ENCODE measurements around the gene RNH1. TPM values are rescaled to one million over a fixed set of nuclear protein-coding genes. Genes with fewer than 3 reads are reported as not detected.
A peak's percentile ranks its signal among the peaks of the same experiment; 100 is the strongest.

RNH1 gene
- total and polyA plus RNA-seq, 10 of the 15 experiments (the other 5 are each of a cell fraction or from before 2014, with no cell fraction given): 2.3 to 162 (median 72.1) TPM

DNA sequence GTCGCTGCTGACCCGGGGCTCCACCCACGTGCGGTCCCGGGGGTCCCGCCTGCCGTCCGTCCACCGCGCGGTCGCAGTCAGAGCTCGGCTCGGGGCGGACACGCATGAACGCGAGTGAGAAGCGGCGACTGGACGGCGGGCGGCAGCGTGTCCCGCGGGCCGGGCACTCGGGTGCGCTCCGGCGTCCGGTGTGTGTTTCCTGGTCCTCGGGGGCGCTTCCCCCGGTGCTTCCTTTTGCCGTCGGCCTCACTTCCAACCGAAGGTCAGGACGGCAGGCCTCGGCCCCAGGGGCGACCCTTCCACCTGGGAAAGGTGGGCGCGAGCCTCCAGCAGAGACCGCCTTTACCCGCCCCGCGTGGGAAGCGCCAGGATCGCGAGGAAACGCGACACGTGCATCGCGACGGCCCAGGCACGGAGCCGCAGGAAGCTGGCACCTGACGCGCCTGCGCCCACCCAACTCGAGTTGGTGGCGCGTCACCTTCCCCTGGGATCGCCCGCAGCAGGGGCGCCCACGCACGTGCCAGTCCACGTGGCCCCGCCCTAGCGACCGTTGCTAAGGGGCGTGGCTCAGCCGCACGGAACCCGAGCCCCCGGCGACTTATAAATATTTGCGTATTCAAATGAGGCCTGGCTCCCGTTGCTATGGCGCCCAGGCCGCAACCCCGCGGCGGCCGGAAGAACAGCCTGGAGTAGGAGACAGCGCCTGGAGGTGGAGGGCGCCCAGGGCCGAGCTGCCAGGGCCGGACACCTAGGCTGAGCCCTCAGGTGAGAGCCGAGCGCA, 30.0 kb upstream of the RNH1 start, which contains the start of gene LRRC56 (continued):
- TF ChIP-seq RAD21 (IDR thresholded peaks at IDR 0.05; ENCODE audit: insufficient read depth, low read depth, low read length) (no peak), SMAD5 (IDR thresholded peaks at IDR 0.05; ENCODE audit: low read depth) (no peak), BMI1 (IDR thresholded peaks at IDR 0.05; ENCODE audit: borderline replicate concordance) (peak; percentile 98), CBX3 (IDR thresholded peaks at IDR 0.05; ENCODE audit: borderline replicate concordance, low read depth) (no peak), CHD2 (IDR thresholded peaks at IDR 0.05; ENCODE audit: borderline replicate concordance, low read depth, low read length) (peak; percentile 18; the same call in 1 of the 2 replicates), SIN3A (IDR thresholded peaks at IDR 0.05; ENCODE audit: low read depth, low read length) (peak; percentile 75; the same call in 1 of the 2 replicates), EP300 (IDR thresholded peaks at IDR 0.05; ENCODE audit: borderline replicate concordance in 1 of 2, control insufficient read depth in 1 of 2, low read depth in 2 of 2, low read length in 2 of 2) (peak in 1 of 2 experiments; percentile 31; a peak in 1 of 4 replicates), MXI1 (IDR thresholded peaks at IDR 0.05; ENCODE audit: low read depth, low read length) (peak; percentile 98), IKZF2 (IDR thresholded peaks at IDR 0.05) (peak; percentile 56; a peak in 3 of 4 replicates)
- TF ChIP-seq, protein P1, sequence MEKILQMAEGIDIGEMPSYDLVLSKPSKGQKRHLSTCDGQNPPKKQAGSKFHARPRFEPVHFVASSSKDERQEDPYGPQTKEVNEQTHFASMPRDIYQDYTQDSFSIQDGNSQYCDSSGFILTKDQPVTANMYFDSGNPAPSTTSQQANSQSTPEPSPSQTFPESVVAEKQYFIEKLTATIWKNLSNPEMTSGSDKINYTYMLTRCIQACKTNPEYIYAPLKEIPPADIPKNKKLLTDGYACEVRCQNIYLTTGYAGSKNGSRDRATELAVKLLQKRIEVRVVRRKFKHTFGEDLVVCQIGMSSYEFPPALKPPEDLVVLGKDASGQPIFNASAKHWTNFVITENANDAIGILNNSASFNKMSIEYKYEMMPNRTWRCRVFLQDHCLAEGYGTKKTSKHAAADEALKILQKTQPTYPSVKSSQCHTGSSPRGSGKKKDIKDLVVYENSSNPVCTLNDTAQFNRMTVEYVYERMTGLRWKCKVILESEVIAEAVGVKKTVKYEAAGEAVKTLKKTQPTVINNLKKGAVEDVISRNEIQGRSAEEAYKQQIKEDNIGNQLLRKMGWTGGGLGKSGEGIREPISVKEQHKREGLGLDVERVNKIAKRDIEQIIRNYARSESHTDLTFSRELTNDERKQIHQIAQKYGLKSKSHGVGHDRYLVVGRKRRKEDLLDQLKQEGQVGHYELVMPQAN (conservative IDR thresholded peaks at IDR 0.05): peak; percentile 9; the same call in 1 of the 2 replicates
- TF ChIP-seq, protein P2, sequence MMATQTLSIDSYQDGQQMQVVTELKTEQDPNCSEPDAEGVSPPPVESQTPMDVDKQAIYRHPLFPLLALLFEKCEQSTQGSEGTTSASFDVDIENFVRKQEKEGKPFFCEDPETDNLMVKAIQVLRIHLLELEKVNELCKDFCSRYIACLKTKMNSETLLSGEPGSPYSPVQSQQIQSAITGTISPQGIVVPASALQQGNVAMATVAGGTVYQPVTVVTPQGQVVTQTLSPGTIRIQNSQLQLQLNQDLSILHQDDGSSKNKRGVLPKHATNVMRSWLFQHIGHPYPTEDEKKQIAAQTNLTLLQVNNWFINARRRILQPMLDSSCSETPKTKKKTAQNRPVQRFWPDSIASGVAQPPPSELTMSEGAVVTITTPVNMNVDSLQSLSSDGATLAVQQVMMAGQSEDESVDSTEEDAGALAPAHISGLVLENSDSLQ (IDR thresholded peaks at IDR 0.05): peak; percentile 90
- TF ChIP-seq, protein P3, sequence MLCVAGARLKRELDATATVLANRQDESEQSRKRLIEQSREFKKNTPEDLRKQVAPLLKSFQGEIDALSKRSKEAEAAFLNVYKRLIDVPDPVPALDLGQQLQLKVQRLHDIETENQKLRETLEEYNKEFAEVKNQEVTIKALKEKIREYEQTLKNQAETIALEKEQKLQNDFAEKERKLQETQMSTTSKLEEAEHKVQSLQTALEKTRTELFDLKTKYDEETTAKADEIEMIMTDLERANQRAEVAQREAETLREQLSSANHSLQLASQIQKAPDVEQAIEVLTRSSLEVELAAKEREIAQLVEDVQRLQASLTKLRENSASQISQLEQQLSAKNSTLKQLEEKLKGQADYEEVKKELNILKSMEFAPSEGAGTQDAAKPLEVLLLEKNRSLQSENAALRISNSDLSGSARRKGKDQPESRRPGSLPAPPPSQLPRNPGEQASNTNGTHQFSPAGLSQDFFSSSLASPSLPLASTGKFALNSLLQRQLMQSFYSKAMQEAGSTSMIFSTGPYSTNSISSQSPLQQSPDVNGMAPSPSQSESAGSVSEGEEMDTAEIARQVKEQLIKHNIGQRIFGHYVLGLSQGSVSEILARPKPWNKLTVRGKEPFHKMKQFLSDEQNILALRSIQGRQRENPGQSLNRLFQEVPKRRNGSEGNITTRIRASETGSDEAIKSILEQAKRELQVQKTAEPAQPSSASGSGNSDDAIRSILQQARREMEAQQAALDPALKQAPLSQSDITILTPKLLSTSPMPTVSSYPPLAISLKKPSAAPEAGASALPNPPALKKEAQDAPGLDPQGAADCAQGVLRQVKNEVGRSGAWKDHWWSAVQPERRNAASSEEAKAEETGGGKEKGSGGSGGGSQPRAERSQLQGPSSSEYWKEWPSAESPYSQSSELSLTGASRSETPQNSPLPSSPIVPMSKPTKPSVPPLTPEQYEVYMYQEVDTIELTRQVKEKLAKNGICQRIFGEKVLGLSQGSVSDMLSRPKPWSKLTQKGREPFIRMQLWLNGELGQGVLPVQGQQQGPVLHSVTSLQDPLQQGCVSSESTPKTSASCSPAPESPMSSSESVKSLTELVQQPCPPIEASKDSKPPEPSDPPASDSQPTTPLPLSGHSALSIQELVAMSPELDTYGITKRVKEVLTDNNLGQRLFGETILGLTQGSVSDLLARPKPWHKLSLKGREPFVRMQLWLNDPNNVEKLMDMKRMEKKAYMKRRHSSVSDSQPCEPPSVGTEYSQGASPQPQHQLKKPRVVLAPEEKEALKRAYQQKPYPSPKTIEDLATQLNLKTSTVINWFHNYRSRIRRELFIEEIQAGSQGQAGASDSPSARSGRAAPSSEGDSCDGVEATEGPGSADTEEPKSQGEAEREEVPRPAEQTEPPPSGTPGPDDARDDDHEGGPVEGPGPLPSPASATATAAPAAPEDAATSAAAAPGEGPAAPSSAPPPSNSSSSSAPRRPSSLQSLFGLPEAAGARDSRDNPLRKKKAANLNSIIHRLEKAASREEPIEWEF (IDR thresholded peaks at IDR 0.05; ENCODE audit: insufficient replicate concordance, low read depth, low read length): no peak
- TF ChIP-seq, protein P4, sequence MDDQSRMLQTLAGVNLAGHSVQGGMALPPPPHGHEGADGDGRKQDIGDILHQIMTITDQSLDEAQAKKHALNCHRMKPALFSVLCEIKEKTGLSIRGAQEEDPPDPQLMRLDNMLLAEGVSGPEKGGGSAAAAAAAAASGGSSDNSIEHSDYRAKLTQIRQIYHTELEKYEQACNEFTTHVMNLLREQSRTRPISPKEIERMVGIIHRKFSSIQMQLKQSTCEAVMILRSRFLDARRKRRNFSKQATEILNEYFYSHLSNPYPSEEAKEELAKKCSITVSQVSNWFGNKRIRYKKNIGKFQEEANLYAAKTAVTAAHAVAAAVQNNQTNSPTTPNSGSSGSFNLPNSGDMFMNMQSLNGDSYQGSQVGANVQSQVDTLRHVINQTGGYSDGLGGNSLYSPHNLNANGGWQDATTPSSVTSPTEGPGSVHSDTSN (IDR thresholded peaks at IDR 0.05; ENCODE audit: insufficient replicate concordance, low read depth, low read length): peak; percentile 71
- TF ChIP-seq, protein P5, sequence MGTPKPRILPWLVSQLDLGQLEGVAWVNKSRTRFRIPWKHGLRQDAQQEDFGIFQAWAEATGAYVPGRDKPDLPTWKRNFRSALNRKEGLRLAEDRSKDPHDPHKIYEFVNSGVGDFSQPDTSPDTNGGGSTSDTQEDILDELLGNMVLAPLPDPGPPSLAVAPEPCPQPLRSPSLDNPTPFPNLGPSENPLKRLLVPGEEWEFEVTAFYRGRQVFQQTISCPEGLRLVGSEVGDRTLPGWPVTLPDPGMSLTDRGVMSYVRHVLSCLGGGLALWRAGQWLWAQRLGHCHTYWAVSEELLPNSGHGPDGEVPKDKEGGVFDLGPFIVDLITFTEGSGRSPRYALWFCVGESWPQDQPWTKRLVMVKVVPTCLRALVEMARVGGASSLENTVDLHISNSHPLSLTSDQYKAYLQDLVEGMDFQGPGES (IDR thresholded peaks at IDR 0.05): peak; percentile 8; the same call in 1 of the 2 replicates
